Pancreas (tissue), 10 donors: ENCODE data around the gene CAPZA1. TPM values are rescaled to one million over a fixed set of nuclear protein-coding genes. Genes with fewer than 3 reads are reported as not detected.

Source experiments
- ATAC-seq, 4 donors: fragments of 200-7000 bp; cut with Tn5 transposase; one replicate each; pipeline versions ENCODE4 v1.8.0 to v1.9.1; 2020; ENCODE audit warnings: mild to moderate bottlenecking in 4 of 4, moderate library complexity in 4 of 4
- DNase-seq, 6 donors: peaks; one replicate each; pipeline ENCODE4 v3.0.0-alpha.2; 2020
- FAIRE-seq: peaks from 2 replicates; lab custom pipeline; 2012; peaks lifted over from hg19 to GRCh38; lab: Jason Lieb, UNC
- H3K27ac ChIP-seq, 4 donors: fragments of 200-600 bp; sonication (generic); 1 replicate in 3 of 4; 2 replicates in 1 of 4; pipeline versions ENCODE4 v1.5.0 to v1.8.0; 2020
- H3K27me3 ChIP-seq, 4 donors: fragments of 200-600 bp; one replicate each; pipeline ENCODE4 v1.8.0; 2021
- H3K36me3 ChIP-seq, 3 donors: fragments of 200-600 bp; sonication (generic) in 1 of 3; one replicate each; pipeline versions ENCODE4 v1.5.0 to v1.8.0; 2020 to 2021
- H3K4me1 ChIP-seq, 3 donors: fragments of 200-600 bp; one replicate each; pipeline ENCODE4 v1.8.0; 2021
- H3K4me3 ChIP-seq, 4 donors: fragments of 200-600 bp; sonication (generic) in 2 of 4; one replicate each; pipeline versions ENCODE4 v1.5.0 to v1.8.0; 2020 to 2021
- H3K9me3 ChIP-seq, 4 donors: fragments of 200-600 bp; one replicate each; pipeline ENCODE4 v1.8.0; 2021
- CTCF ChIP-seq, 4 donors: fragments of 200-600 bp; sonication (generic) in 3 of 4; IDR thresholded peaks; one replicate each; pipeline versions ENCODE4 v1.5.0 to v1.8.0; 2021; ENCODE audit warnings: antibody characterized with exemption in 4 of 4
- WGBS, 2 donors: extraction: QIAGEN DNeasy Blood & Tissue Kit; methylation state at CpG; one replicate each; pipeline ENCODE4 v1.1.7; 2013; 5-methylcytosine and 5-hydroxymethylcytosine counted together
- intact Hi-C, 3 donors: fragments of 100-400 bp; cut with DNase I; formaldehyde crosslinking; loops; one replicate each; pipeline versions ENCODE4 v1.11.1 to v1.14.2; 2022
- polyA plus RNA-seq, 2 donors: library from polyadenylated mRNA; stranded (reverse); fragments of 200-250 nt; gene quantifications; one replicate each; pipeline ENCODE4 v1.2.3, GENCODE V29; 2013
- total RNA-seq, 6 donors: library from RNA; stranded (reverse); fragmentation: NEBNext Ultra II Directional in 4 of 6; extraction: Animal tissue kit (Norgen Biotek cat#: 25700) in 4 of 6; gene quantifications; one replicate each; pipeline versions ENCODE4 v1.2.1 to v1.2.4, GENCODE V29; 2021 to 2023
- donor health status: healthy with polysubstance abuse.
- donor health status: DM: no; HTN: no; CAD: no; lungs with moderate emphysema.
- donor health status: DM: no; HTN: no; CAD: no.
- donor health status: control.
- donor health status: control.
- donor health status: Bipolar disorder and iron deficiency.
- donor health status: DM: yes; HTN: yes; CAD: no.
- donor health status: DM: no; HTN: no; CAD: no.
- donor health status: DM: no; HTN: no; CAD: no.
- donor health status: DM: yes; HTN: yes; CAD: no.

Gene CAPZA1
- total and polyA plus RNA-seq, 8 donors = 27.2 to 60.5 (median 31.6) TPM

- peaks cover 8 to 51% (median 13%) of the 10 kb centered on the region in 3 donors for H3K4me1 ChIP-seq
These were observed 84.8 kb downstream of the CAPZA1 start for GRCh38 chr1:112704391-112704933.

GRCh38 chr1:112704934-112705627 lies 85.4 kb downstream of the CAPZA1 start:
- no peak for FAIRE-seq
- H3K4me1 ChIP-seq = peaks cover 8 to 44% (median 13%) of the 10 kb centered on the region in 3 donors
- 3 to 5% methylated on average over 13 of the region's 13 CpGs for WGBS, 2 donors

More at GRCh38 chr1:112704391-112704933, 84.8 kb downstream of the CAPZA1 start:
- Histone ChIP-seq H3K36me3 (peaks cover 0 to 4% (median 3%) of the 10 kb centered on the region in 3 donors), H3K4me3 (peak overlapping the region in 2 of 4 donors; percentile 36 to 52), H3K9me3 (no peaks in the 10 kb centered on the region), H3K27ac (peak overlapping the region; percentile 47 to 84 (median 71)), H3K27me3 (no peaks in the 10 kb centered on the region)
- WGBS, 2 donors = 38% methylated on average over 7 of the region's 7 CpGs
- TF ChIP-seq CTCF (IDR thresholded peaks at IDR 0.05) = no peak
- DNase-seq = peak in 1 of 6 donors; percentile 67
- ATAC-seq = no peak
- intact Hi-C loops = loop anchor here in 2 of 3 donors (10.0 kb wide), 2 partner anchors 80 to 200 kb away; partner anchors contain the start of gene WNT2B (in 1 of the 2)
- FAIRE-seq = no peak

GRCh38 chr1:112706505-112707220 lies 87.0 kb downstream of the CAPZA1 start, which contains the start of gene RHOC:
RHOC (minus strand) TSS chr1:112707127; CDS start chr1:112703799, 3,328 bp downstream.
- FAIRE-seq (no peak), DNase-seq (peak; percentile 70 to 89 (median 80))

More at GRCh38 chr1:112704934-112705627, 85.4 kb downstream of the CAPZA1 start:
- ATAC-seq (peak; percentile 61 to 74 (median 72)), DNase-seq (peak; percentile 73 to 93 (median 88))
- H3K4me3 ChIP-seq = peak overlapping the region in 2 of 4 donors; percentile 36 to 52
- TF ChIP-seq CTCF (IDR thresholded peaks at IDR 0.05) = no peak
- no peaks in the 10 kb centered on the region for H3K27me3 ChIP-seq
- intact Hi-C loops = loop anchor here in 2 of 3 donors (5.0 to 10.0 kb wide), 4 partner anchors 80 to 318 kb away; partner anchors contain the start of gene WNT2B (in 2 of the 2)
- no peaks in the 10 kb centered on the region for H3K9me3 ChIP-seq
- peak overlapping the region; percentile 47 to 84 (median 71) for H3K27ac ChIP-seq
- peaks cover 0 to 4% (median 3%) of the 10 kb centered on the region in 3 donors for H3K36me3 ChIP-seq

More at GRCh38 chr1:112706505-112707220, 87.0 kb downstream of the CAPZA1 start, which contains the start of gene RHOC:
- Histone ChIP-seq H3K4me1 (peaks cover 0 to 29% (median 8%) of the 10 kb centered on the region in 3 donors), H3K36me3 (peaks cover 0 to 4% (median 3%) of the 10 kb centered on the region in 3 donors), H3K27ac (peak within 1 kb of the TSS; percentile 77 to 92 (median 84)), H3K27me3 (no peaks in the 10 kb centered on the region), H3K4me3 (peak within 1 kb of the TSS; percentile 63 to 99 (median 94)), H3K9me3 (no peaks in the 10 kb centered on the region)
- TF ChIP-seq CTCF (IDR thresholded peaks at IDR 0.05) = no peak
- intact Hi-C loops = loop anchor here in 2 of 3 donors (5.0 to 10.0 kb wide), 4 partner anchors 82 to 319 kb away; partner anchors contain the start of gene WNT2B (in 2 of the 2)
- ATAC-seq = peak; percentile 81 to 87 (median 82)
- 1 to 2% methylated on average over 19 to 61 of the region's 61 CpGs for WGBS, 2 donors
